ENCODE measurements around the gene HSPA4.
"Not testable (repeated sequence)": the region's sequence is repeated elsewhere in the genome, so short reads cannot be mapped to it uniquely, and the experiment has no call there.

The HSPA4 gene

GRCh38 chr5:133032852-133033742 is 18.7 kb upstream of the HSPA4 start:
- Histone ChIP-seq H3K27me3 (ENCODE audit: control insufficient read depth, insufficient read depth, low read length) (peaks cover 3% of the 10 kb centered on the region), H3K4me3 (ENCODE audit: low read length) (no peak overlapping the region), H3K36me3 (ENCODE audit: insufficient read depth, low read length) (no peaks in the 10 kb centered on the region), H3K4me2 (ENCODE audit: low read length) (no peak overlapping the region), H3K9me3 (replicated peaks; ENCODE audit: low read length) (no peaks in the 10 kb centered on the region), H3K4me1 (ENCODE audit: control insufficient read depth, insufficient read depth, low read length) (no peaks in the 10 kb centered on the region), H3K9ac (ENCODE audit: low read depth, low read length) (no peak overlapping the region)

DNA sequence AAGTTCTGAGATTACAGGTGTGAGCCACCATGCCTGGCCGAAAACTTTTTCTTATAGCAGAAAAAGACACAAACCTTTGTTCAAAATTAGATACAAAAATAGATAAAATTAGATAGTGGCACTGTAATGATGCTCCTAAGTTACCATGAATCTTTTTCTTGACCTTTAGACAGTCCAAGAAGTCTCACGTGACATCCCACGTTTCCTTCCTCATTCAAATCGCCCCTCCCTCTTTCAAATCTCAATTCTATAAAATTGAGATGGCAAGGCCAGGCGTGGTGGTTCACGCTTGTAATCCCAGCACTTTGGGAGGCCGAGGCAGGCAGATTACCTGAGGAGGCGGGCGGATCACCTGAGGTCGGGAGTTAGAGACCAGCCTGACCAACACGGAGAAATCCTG is 17.7 kb upstream of the HSPA4 start:
- peaks cover 3% of the 10 kb centered on the region for H3K27me3 ChIP-seq (ENCODE audit: control insufficient read depth, insufficient read depth, low read length)
- H3K4me3 ChIP-seq (ENCODE audit: low read length), result no peak overlapping the region
- H3K36me3 ChIP-seq (ENCODE audit: insufficient read depth, low read length), result no peaks in the 10 kb centered on the region
- H3K4me1 ChIP-seq (ENCODE audit: control insufficient read depth, insufficient read depth, low read length), result no peaks in the 10 kb centered on the region
- no peaks in the 10 kb centered on the region for H3K9me3 ChIP-seq (replicated peaks; ENCODE audit: low read length)
- no peak overlapping the region for H3K9ac ChIP-seq (ENCODE audit: low read depth, low read length)
- H3K4me2 ChIP-seq (ENCODE audit: low read length), result no peak overlapping the region

DNA sequence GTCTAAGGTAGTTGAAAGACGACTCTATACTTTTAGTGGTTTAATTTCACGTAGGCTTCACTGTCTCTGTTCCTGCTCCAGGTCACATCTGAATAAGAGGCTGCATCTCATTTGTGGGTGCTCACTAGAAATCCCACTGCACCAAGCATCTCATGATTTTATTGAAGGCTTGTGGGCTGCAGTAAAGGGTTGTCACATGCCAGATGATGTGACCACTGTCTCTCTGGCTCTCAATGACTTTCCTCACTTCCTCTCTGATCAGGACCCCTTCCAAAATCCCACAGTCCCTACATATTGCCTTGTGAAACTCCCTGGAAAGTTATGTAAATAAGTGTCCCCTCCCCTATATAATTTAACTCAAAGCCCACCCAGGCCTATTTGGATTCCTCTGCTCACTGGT is 16.6 kb upstream of the HSPA4 start:
- Histone ChIP-seq H3K36me3 (ENCODE audit: insufficient read depth, low read length) (no peaks in the 10 kb centered on the region), H3K4me3 (ENCODE audit: low read length) (no peak overlapping the region), H3K9ac (ENCODE audit: low read depth, low read length) (no peak overlapping the region), H3K9me3 (replicated peaks; ENCODE audit: low read length) (no peaks in the 10 kb centered on the region), H3K4me1 (ENCODE audit: control insufficient read depth, insufficient read depth, low read length) (no peaks in the 10 kb centered on the region), H3K4me2 (ENCODE audit: low read length) (no peak overlapping the region), H3K27me3 (ENCODE audit: control insufficient read depth, insufficient read depth, low read length) (peaks cover 3% of the 10 kb centered on the region)

- not testable (repeated sequence) for H3K36me3 ChIP-seq (ENCODE audit: insufficient read depth, low read length); H3K4me3 ChIP-seq (ENCODE audit: low read length); H3K9me3 ChIP-seq (replicated peaks; ENCODE audit: low read length); H3K4me2 ChIP-seq (ENCODE audit: low read length); H3K9ac ChIP-seq (ENCODE audit: low read depth, low read length); H3K4me1 ChIP-seq (ENCODE audit: control insufficient read depth, insufficient read depth, low read length); H3K27me3 ChIP-seq (ENCODE audit: control insufficient read depth, insufficient read depth, low read length)
Measured at GRCh38 chr5:133036677-133037076, 15.1 kb upstream of the HSPA4 start.

DNA sequence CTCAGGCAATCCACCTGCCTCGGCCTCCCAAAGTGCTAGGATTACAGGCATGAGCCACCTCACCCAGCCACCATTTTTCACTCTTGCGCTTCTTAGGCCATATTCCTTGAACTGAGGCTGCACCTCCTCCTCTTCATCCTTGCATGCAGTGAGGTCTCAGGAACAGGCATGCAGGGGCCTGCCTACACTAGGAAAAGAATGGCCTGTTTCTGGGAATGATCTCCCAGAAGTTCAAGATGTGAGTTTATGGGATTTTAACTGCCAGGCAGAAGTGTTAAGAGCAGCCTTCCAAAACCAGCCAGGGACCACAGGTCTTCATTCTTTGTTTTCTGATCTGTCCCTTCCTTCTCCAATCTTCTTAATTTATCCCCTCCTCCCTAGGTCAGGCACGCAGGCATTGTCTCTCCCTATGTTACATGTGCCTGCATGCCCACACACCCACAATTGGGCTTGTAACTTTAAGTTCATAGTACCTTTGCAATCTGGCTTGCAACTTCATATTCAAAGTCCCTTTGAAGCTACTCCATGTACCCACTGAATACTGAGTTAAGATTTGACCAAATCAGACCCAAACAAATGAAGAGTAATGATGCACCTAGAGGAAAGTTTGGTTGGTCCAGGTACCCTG is 10.5 kb upstream of the HSPA4 start:
- H3K9ac ChIP-seq (ENCODE audit: low read depth, low read length), result no peak overlapping the region
- no peaks in the 10 kb centered on the region for H3K27me3 ChIP-seq (ENCODE audit: control insufficient read depth, insufficient read depth, low read length)
- no peak overlapping the region for H3K4me3 ChIP-seq (ENCODE audit: low read length)
- no peaks in the 10 kb centered on the region for H3K9me3 ChIP-seq (replicated peaks; ENCODE audit: low read length)
- no peaks in the 10 kb centered on the region for H3K4me1 ChIP-seq (ENCODE audit: control insufficient read depth, insufficient read depth, low read length)
- no peaks in the 10 kb centered on the region for H3K36me3 ChIP-seq (ENCODE audit: insufficient read depth, low read length)
- H3K4me2 ChIP-seq (ENCODE audit: low read length), result no peak overlapping the region

GRCh38 chr5:133041910-133042309 is 9.9 kb upstream of the HSPA4 start:
- no peak overlapping the region for H3K4me3 ChIP-seq (ENCODE audit: low read length)
- H3K27me3 ChIP-seq (ENCODE audit: control insufficient read depth, insufficient read depth, low read length), result no peaks in the 10 kb centered on the region
- no peak overlapping the region for H3K4me2 ChIP-seq (ENCODE audit: low read length)
- no peak overlapping the region for H3K9ac ChIP-seq (ENCODE audit: low read depth, low read length)
- H3K9me3 ChIP-seq (replicated peaks; ENCODE audit: low read length), result no peaks in the 10 kb centered on the region
- H3K4me1 ChIP-seq (ENCODE audit: control insufficient read depth, insufficient read depth, low read length), result peaks cover 2% of the 10 kb centered on the region
- H3K36me3 ChIP-seq (ENCODE audit: insufficient read depth, low read length), result no peaks in the 10 kb centered on the region

GRCh38 chr5:133046560-133046959 is 5.3 kb upstream of the HSPA4 start:
- H3K36me3 ChIP-seq (ENCODE audit: insufficient read depth, low read length); H3K4me3 ChIP-seq (ENCODE audit: low read length); H3K27me3 ChIP-seq (ENCODE audit: control insufficient read depth, insufficient read depth, low read length); H3K9me3 ChIP-seq (replicated peaks; ENCODE audit: low read length); H3K4me2 ChIP-seq (ENCODE audit: low read length); H3K9ac ChIP-seq (ENCODE audit: low read depth, low read length): not testable (repeated sequence)
- peaks cover 22% of the 10 kb centered on the region for H3K4me1 ChIP-seq (ENCODE audit: control insufficient read depth, insufficient read depth, low read length)

GRCh38 chr5:133047404-133047803 is 4.4 kb upstream of the HSPA4 start:
- no peak overlapping the region for H3K4me2 ChIP-seq (ENCODE audit: low read length)
- no peaks in the 10 kb centered on the region for H3K9me3 ChIP-seq (replicated peaks; ENCODE audit: low read length)
- no peaks in the 10 kb centered on the region for H3K27me3 ChIP-seq (ENCODE audit: control insufficient read depth, insufficient read depth, low read length)
- H3K4me1 ChIP-seq (ENCODE audit: control insufficient read depth, insufficient read depth, low read length), result peaks cover 22% of the 10 kb centered on the region
- H3K9ac ChIP-seq (ENCODE audit: low read depth, low read length), result no peak overlapping the region
- H3K4me3 ChIP-seq (ENCODE audit: low read length), result no peak overlapping the region
- H3K36me3 ChIP-seq (ENCODE audit: insufficient read depth, low read length), result no peaks in the 10 kb centered on the region

GRCh38 chr5:133048993-133049725 is 2.7 kb upstream of the HSPA4 start:
- Histone ChIP-seq H3K4me1 (ENCODE audit: control insufficient read depth, insufficient read depth, low read length) (peaks cover 29% of the 10 kb centered on the region), H3K36me3 (ENCODE audit: insufficient read depth, low read length) (no peaks in the 10 kb centered on the region), H3K27me3 (ENCODE audit: control insufficient read depth, insufficient read depth, low read length) (no peaks in the 10 kb centered on the region), H3K9ac (ENCODE audit: low read depth, low read length) (peak overlapping the region; percentile 1), H3K4me2 (ENCODE audit: low read length) (peak overlapping the region; percentile 39), H3K4me3 (ENCODE audit: low read length) (no peak overlapping the region), H3K9me3 (replicated peaks; ENCODE audit: low read length) (no peaks in the 10 kb centered on the region)

DNA sequence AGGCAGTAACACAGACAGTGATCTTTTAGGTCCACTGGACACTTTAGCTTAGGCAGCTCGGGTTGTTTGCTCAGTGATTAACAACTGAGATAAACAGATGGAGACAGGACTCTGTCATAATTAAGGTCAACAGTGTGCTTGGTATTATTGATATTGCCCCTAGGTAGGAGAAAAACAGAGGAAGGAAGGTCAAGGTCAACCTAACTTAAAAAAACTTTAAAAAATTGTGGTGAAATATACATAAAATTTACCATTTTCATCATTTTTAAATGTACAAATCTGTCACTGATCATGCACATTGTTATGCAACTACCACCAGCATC is 2.1 kb upstream of the HSPA4 start:
- Histone ChIP-seq H3K9ac (ENCODE audit: low read depth, low read length) (peak overlapping the region; percentile 1), H3K36me3 (ENCODE audit: insufficient read depth, low read length) (no peaks in the 10 kb centered on the region), H3K4me1 (ENCODE audit: control insufficient read depth, insufficient read depth, low read length) (peaks cover 29% of the 10 kb centered on the region), H3K9me3 (replicated peaks; ENCODE audit: low read length) (no peaks in the 10 kb centered on the region), H3K4me2 (ENCODE audit: low read length) (peak overlapping the region; percentile 39), H3K27me3 (ENCODE audit: control insufficient read depth, insufficient read depth, low read length) (no peaks in the 10 kb centered on the region), H3K4me3 (ENCODE audit: low read length) (no peak overlapping the region)

- peak overlapping the region; percentile 93 for H3K4me3 ChIP-seq (ENCODE audit: low read length)
- H3K9ac ChIP-seq (ENCODE audit: low read depth, low read length), result peak overlapping the region; percentile 98
- H3K4me1 ChIP-seq (ENCODE audit: control insufficient read depth, insufficient read depth, low read length), result peaks cover 29% of the 10 kb centered on the region
Measured at GRCh38 chr5:133050521-133050920, 1.3 kb upstream of the HSPA4 start.

More at GRCh38 chr5:133050521-133050920, 1.3 kb upstream of the HSPA4 start:
- Histone ChIP-seq H3K27me3 (ENCODE audit: control insufficient read depth, insufficient read depth, low read length) (no peaks in the 10 kb centered on the region), H3K36me3 (ENCODE audit: insufficient read depth, low read length) (no peaks in the 10 kb centered on the region), H3K9me3 (replicated peaks; ENCODE audit: low read length) (no peaks in the 10 kb centered on the region), H3K4me2 (ENCODE audit: low read length) (peak overlapping the region; percentile 93)

Measured in skeletal muscle satellite cell (primary cell).